HG03139 (cell line): ENCODE results near the gene FAM171A1.
"Not testable (repeated sequence)": the region's sequence is repeated elsewhere in the genome, so short reads cannot be mapped to it uniquely, and the experiment has no call there.

ENCODE experiments used
- ATAC-seq: cut with Tn5 transposase; IDR thresholded peaks from one replicate; pipeline ENCODE4 v1.9.1; 2021; ENCODE audit not compliant: unreplicated experiment

The FAM171A1 gene

GRCh38 chr10:15346440-15347141, 24.5 kb downstream of the FAM171A1 start:
- ATAC-seq, result no peak

GRCh38 chr10:15345450-15345849, 25.6 kb downstream of the FAM171A1 start:
- ATAC-seq, result no peak

GRCh38 chr10:15344876-15345285, 26.2 kb downstream of the FAM171A1 start:
- ATAC-seq, result no peak

- no peak for ATAC-seq
Measured at GRCh38 chr10:15344256-15344875, 26.7 kb downstream of the FAM171A1 start.

GRCh38 chr10:15342970-15343369, 28.1 kb downstream of the FAM171A1 start:
- no peak for ATAC-seq

GRCh38 chr10:15341502-15342128, 29.5 kb downstream of the FAM171A1 start:
- ATAC-seq, result no peak

GRCh38 chr10:15339892-15340291, 31.2 kb downstream of the FAM171A1 start:
- ATAC-seq, result no peak

GRCh38 chr10:15337441-15337923, 33.6 kb downstream of the FAM171A1 start:
- not testable (repeated sequence) for ATAC-seq

- no peak for ATAC-seq
Measured at GRCh38 chr10:15336211-15336610, 34.9 kb downstream of the FAM171A1 start.

GRCh38 chr10:15335508-15335907, 35.6 kb downstream of the FAM171A1 start:
- ATAC-seq, result no peak

GRCh38 chr10:15334650-15335323, 36.3 kb downstream of the FAM171A1 start:
- no peak for ATAC-seq

GRCh38 chr10:15333909-15334649, 37.0 kb downstream of the FAM171A1 start:
- no peak for ATAC-seq

- not testable (repeated sequence) for ATAC-seq
Measured at GRCh38 chr10:15333181-15333580, 37.9 kb downstream of the FAM171A1 start.

GRCh38 chr10:15331461-15331860, 39.6 kb downstream of the FAM171A1 start:
- ATAC-seq, result no peak

GRCh38 chr10:15329437-15329836, 41.7 kb downstream of the FAM171A1 start:
- ATAC-seq, result no peak

- no peak for ATAC-seq
Measured at GRCh38 chr10:15325944-15326284, 45.2 kb downstream of the FAM171A1 start.

- no peak for ATAC-seq
Measured at GRCh38 chr10:15325243-15325943, 45.7 kb downstream of the FAM171A1 start.

GRCh38 chr10:15324611-15325010, 46.5 kb downstream of the FAM171A1 start:
- ATAC-seq, result no peak

- no peak for ATAC-seq
Measured at GRCh38 chr10:15324113-15324512, 47.0 kb downstream of the FAM171A1 start.

- ATAC-seq, result no peak
Measured at GRCh38 chr10:15322356-15322755, 48.7 kb downstream of the FAM171A1 start.
